ENCODE results near the gene POU6F2.
"Not testable (repeated sequence)": the region's sequence is repeated elsewhere in the genome, so short reads cannot be mapped to it uniquely, and the experiment has no call there.

The POU6F2 gene

GRCh38 chr7:39313974-39314373, 336.3 kb downstream of the POU6F2 start:
- DNase-seq: no peak

GRCh38 chr7:39317107-39317506, 339.4 kb downstream of the POU6F2 start:
- no peak for DNase-seq

GRCh38 chr7:39317896-39318295, 340.2 kb downstream of the POU6F2 start:
- DNase-seq: no peak

GRCh38 chr7:39321245-39321644, 343.5 kb downstream of the POU6F2 start:
- DNase-seq: no peak

GRCh38 chr7:39321909-39322498, 344.3 kb downstream of the POU6F2 start:
- no peak for DNase-seq

- no peak for DNase-seq
Observed at GRCh38 chr7:39324139-39324760, 346.5 kb downstream of the POU6F2 start.

- not testable (repeated sequence) for DNase-seq
Observed at GRCh38 chr7:39331607-39332006, 353.9 kb downstream of the POU6F2 start.

- DNase-seq: no peak
Observed at GRCh38 chr7:39332142-39332541, 354.4 kb downstream of the POU6F2 start.

- no peak for DNase-seq
Observed at GRCh38 chr7:39333701-39334100, 356.0 kb downstream of the POU6F2 start.

- DNase-seq: no peak
Observed at GRCh38 chr7:39336442-39336841, 358.7 kb downstream of the POU6F2 start.

- no peak for DNase-seq
Observed at GRCh38 chr7:39338716-39339115, 361.0 kb downstream of the POU6F2 start.

GRCh38 chr7:39339591-39339990, 361.9 kb downstream of the POU6F2 start:
- no peak for DNase-seq

- no peak for DNase-seq
Observed at GRCh38 chr7:39341083-39341482, 363.4 kb downstream of the POU6F2 start.

- DNase-seq: no peak
Observed at GRCh38 chr7:39342763-39343162, 365.1 kb downstream of the POU6F2 start.

- no peak for DNase-seq
Observed at GRCh38 chr7:39349452-39350123, 371.9 kb downstream of the POU6F2 start.

- DNase-seq: no peak
Observed at GRCh38 chr7:39353615-39354376, 376.1 kb downstream of the POU6F2 start.

- DNase-seq: no peak
Observed at GRCh38 chr7:39355664-39356063, 378.0 kb downstream of the POU6F2 start.

GRCh38 chr7:39356172-39356925, 378.6 kb downstream of the POU6F2 start:
- no peak for DNase-seq

GRCh38 chr7:39357648-39358047, 379.9 kb downstream of the POU6F2 start:
- no peak for DNase-seq

- no peak for DNase-seq
Observed at GRCh38 chr7:39360038-39360437, 382.3 kb downstream of the POU6F2 start.

- no peak for DNase-seq
Observed at GRCh38 chr7:39360766-39361165, 383.1 kb downstream of the POU6F2 start.

GRCh38 chr7:39365751-39366295, 388.1 kb downstream of the POU6F2 start:
- no peak for DNase-seq

- no peak for DNase-seq
Observed at GRCh38 chr7:39367451-39367850, 389.7 kb downstream of the POU6F2 start.
